G401 (cell line): ENCODE data around the gene FBXO47. TPM values are rescaled to one million over a fixed set of nuclear protein-coding genes. Genes with fewer than 3 reads are reported as not detected.

Source experiments
- DNase-seq: peaks from one replicate; pipeline ENCODE4 v3.0.0-alpha.2; 2015; ENCODE audit warnings: low spot score
- in situ Hi-C: cut with HindIII; loops from 2 replicates; pipeline ENCODE4 v1.10.0; 2016; ENCODE audit warnings: low sequenced_read_pairs, mixed read lengths
- total RNA-seq: library from RNA; depleted of rRNA; stranded (reverse); fragments of >200 nt; shearing (Covaris generic); gene quantifications from 2 replicates; pipeline ENCODE4 v1.2.3, GENCODE V29; 2014; rRNA removed

The FBXO47 gene
- total RNA-seq, 1 experiment from 2014 or later = not detected

DNA sequence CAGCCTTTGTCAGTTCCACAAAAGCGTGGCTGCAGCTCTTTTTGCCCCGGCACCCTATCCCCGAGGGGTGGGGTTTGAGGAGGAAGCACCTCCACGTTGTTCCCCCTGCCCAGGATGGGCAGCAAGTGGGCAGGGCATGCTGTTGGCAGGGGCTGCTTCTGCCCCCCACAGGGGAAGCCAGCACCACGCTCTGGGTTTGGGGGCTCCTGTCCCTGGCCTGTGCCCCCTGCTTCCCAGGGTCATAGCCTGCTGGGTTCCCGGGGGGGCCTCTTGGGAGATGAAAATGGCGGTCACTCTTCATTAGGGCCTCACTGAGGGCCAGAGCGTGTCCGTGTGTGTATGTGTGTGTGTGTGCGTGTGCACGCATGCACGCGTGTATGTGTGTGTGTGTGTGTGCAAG lies 74.6 kb downstream of the FBXO47 start:
- in situ Hi-C loops = loop anchor here (10.0 kb wide), 1 partner anchor 68 kb away; the partner anchor contains the start of gene CWC25

GRCh38 chr17:38892083-38892482 lies 75.1 kb downstream of the FBXO47 start:
- in situ Hi-C loops = loop anchor here (10.0 kb wide), 1 partner anchor 67 kb away; the partner anchor contains the start of gene CWC25
- DNase-seq = no peak

More for the DNA sequence above, 74.6 kb downstream of the FBXO47 start:
- no peak for DNase-seq

DNA sequence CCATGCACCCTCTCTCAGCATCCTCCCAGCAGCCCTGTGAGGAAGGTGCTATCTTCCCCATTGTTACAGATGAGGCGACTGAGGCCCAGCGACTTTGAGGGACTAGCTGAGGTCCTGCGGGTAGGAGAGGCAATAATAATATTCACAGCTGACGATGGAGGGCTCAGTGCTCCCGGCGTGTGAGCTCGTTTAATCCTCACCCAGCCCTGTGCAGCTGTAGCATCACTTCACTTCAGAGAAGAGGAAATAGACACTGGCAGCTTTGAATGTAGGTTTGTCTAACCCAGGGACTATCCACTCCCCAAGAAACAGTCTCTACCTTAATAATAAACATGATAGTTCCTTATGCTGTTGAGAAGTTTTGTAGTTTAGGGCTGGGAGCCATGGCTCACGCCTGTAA lies 75.8 kb downstream of the FBXO47 start:
- DNase-seq = no peak
- in situ Hi-C loops = loop anchor here (10.0 kb wide), 1 partner anchor 67 kb away; the partner anchor contains the start of gene CWC25

DNA sequence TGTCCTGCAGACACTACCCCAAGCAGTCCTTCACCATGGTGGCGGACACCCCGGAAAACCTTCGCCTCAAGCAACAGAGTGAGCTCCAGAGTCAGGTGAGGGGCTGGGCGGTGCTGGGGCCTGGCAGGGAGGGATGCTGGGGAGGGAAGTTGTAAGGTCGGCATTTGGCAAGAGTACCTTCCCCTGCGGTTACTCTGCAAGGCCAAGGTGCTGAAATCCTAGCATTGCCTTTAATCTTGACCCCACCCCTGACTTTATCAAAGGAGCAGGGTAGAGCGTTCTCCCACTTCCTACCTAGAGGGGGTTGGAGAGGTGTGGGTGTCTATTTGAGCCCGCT lies 76.8 kb downstream of the FBXO47 start:
- no peak for DNase-seq
- in situ Hi-C loops = loop anchor here (10.0 kb wide), 1 partner anchor 66 kb away; the partner anchor contains the start of gene CWC25

GRCh38 chr17:38889745-38890409 lies 77.3 kb downstream of the FBXO47 start:
- in situ Hi-C loops = loop anchor here (10.0 kb wide), 1 partner anchor 65 kb away; the partner anchor contains the start of gene CWC25
- no peak for DNase-seq

- in situ Hi-C loops = no loop called here
Measured at GRCh38 chr17:38888842-38889241, 78.4 kb downstream of the FBXO47 start.

DNA sequence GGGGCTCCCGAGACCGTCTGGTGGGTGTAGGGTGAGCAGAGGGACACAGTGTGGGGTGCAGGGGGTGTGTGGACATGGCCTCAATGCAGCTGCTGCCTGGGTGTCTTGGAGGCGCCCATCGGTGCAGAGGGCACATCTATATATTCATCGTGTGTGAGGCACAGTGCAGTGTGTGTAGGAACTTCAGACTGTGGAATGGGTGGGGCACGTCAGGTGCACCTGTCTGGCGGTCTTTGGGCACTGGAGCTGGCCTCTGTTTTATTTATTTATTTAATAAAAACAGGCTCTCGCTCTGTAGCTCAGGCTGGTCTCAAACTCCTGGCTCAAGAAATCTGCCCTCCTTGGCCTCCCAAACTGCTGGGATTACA lies 80.6 kb downstream of the FBXO47 start:
- in situ Hi-C loops = no loop called here
- no peak for DNase-seq

More at GRCh38 chr17:38888842-38889241, 78.4 kb downstream of the FBXO47 start:
- no peak for DNase-seq

Other genes starting within 250 kb of the FBXO47 start
- 7.5 and 7.9 TPM in 2 replicates for gene CISD3, start 237.1 kb downstream of the FBXO47 start, total RNA-seq
- 5.5 and 12.5 TPM in 2 replicates for gene PCGF2, start 219.1 kb downstream of the FBXO47 start, total RNA-seq
- 277 and 414 TPM in 2 replicates for gene PSMB3, start 214.7 kb downstream of the FBXO47 start, total RNA-seq
- 46.2 and 49.8 TPM in 2 replicates for gene PIP4K2B, start 167.8 kb downstream of the FBXO47 start, total RNA-seq
- gene CWC25, start 142.1 kb downstream of the FBXO47 start, total RNA-seq = 11.2 and 19.9 TPM in 2 replicates
- gene RPL23, start 113.7 kb downstream of the FBXO47 start, total RNA-seq = 1,883 and 2,158 TPM in 2 replicates
- 136 and 141 TPM in 2 replicates for gene LASP1, start 97.3 kb downstream of the FBXO47 start, total RNA-seq
- 1.5 and 4.7 TPM in 2 replicates for gene PLXDC1, start 184.2 kb upstream of the FBXO47 start, total RNA-seq
- gene ARL5C, start 198.8 kb upstream of the FBXO47 start, total RNA-seq = not detected in 2 replicates
- 6.4 and 7.6 TPM in 2 replicates for gene CACNB1, start 230.3 kb upstream of the FBXO47 start, total RNA-seq
- 3,500 and 4,218 TPM in 2 replicates for gene RPL19, start 232.9 kb upstream of the FBXO47 start, total RNA-seq